Fibroblast of skin of back (primary cell): Measurements from ENCODE around the gene BLID. TPM values are rescaled to one million over a fixed set of nuclear protein-coding genes. Genes with fewer than 3 reads are reported as not detected.

Source experiments
- DNase-seq: peaks from one replicate; pipeline ENCODE4 v3.0.0-alpha.2; 2013
- polyA plus RNA-seq, 2 experiments: library from polyadenylated mRNA; unstranded; fragments of 120-200 nt; gene quantifications; one replicate each; pipeline ENCODE4 v1.2.1, GENCODE V29; 2013; ENCODE audit not compliant: insufficient read length in 2 of 2

Gene BLID
- polyA plus RNA-seq (2013, experiment 1 of 2; ENCODE audit: insufficient read length) = not detected
- not detected for polyA plus RNA-seq (2013, experiment 2 of 2; ENCODE audit: insufficient read length)

DNA sequence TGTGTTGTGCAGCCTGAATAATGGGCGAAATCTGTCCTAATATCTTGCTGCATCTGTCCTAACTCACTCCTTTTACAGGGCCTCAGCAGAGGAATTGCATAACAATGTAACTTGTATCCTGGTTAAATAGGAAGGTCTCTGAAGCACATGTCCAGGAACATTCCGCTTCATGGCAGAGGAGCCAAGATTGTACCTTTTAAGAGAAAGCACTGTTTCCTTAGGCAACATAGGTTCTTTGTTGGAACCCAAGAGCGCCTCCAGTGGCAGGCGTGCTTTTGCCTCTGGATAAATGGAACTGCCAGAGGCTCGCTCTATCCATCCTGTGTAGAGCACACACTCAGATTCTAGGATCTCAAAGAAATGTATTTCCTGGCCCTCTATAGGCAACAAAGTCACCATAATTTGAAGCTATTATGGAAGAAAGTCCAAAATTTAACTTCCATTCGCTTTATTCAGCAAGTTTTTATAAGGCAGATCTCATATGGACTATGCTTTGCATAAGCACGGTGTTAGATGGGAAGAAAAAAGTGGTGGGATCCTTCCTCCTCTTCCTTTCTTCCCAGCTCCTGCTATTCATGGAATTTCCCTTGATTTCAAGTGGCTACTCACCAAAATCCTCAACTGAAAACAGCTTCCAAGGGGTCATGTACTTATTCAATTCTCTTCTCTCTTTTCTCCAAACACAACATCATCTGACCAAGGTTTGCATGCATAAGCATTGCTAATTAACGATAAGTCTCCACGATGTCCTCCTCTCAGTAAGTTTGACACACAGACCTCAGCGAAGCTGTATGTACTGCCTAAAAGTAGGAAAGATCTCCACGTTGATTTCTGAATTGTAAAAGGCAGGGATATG, at the start of gene BLID:
Gene BLID (minus strand): TSS at position 692 of the 856 bp plus-strand sequence. CDS start 293 bp downstream, at position 399.
- peak; percentile 56 for DNase-seq

- peak; percentile 93 for DNase-seq
These were observed 47.2 kb upstream of the BLID start for GRCh38 chr11:122163053-122163819.

- DNase-seq = no peak
These were observed 46.1 kb upstream of the BLID start for GRCh38 chr11:122162095-122162494.

- DNase-seq = no peak
These were observed 45.0 kb upstream of the BLID start for GRCh38 chr11:122160841-122161590.

- DNase-seq = no peak
These were observed 43.8 kb upstream of the BLID start for GRCh38 chr11:122159861-122160260.

- peak; percentile 80 for DNase-seq
These were observed 43.2 kb upstream of the BLID start for GRCh38 chr11:122159173-122159721.

DNA sequence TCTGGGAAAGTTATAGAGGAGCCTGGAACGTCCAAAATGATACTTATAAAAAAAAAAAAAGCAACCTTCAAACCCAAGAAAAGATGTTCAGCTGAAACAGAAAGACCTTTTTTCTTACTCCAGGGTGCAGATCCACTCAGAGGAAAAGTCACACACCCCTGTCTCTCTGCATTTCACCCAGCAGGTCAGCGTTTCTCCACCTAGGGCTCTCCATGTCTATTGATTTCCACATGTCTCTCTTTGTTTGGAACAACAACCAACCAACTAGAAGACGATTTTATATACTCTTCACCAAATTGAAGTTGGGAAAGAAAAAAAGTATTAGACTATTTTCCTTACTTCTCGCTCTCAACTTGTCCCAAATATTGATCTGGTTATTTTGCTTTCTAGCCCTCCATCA, 42.2 kb upstream of the BLID start:
- DNase-seq = no peak

DNA sequence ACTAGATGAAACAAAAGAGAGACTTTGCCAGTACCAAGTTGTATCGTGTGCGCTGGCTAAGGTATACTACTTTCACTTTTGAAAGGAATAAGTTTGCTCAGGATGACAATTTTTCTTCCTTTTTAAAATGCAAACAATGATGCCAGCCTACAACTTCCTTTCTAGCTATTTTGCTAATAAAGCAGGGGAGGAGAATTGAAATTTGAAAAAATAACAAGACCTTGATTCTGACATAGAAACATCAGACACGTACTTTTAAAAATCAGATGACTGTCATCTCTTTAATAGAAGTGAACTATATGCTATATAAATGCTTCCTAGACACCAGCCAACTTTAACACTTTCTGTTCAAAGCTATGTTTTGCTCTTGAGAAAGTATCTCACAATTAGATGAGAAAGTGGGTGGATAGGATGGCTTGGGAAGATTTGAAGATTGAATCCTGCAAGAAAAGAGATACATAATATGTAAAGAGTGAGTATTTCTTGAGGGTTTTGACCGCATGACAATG, 41.7 kb upstream of the BLID start:
- DNase-seq = no peak

DNA sequence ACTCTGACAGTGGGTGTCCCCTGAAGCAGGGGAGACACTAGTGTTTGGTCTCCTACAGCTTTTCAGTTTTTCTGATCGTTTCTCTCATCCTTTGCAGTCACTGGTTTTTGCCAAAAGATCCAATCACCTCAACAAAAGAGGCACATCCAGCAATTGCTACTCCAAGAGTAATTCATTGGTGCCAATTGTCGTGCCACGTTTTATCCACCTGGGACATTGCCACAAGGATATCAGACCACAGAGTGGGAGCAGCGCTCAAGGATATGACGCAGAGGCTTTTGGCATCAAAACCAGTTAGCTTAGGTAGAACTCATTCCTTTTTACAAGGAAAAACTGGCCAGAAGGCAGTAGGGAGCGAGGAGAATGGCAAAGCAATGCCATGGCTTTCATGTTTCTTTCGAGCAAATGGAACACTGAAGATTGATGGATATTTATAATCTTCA, 40.9 kb upstream of the BLID start:
- no peak for DNase-seq

DNA sequence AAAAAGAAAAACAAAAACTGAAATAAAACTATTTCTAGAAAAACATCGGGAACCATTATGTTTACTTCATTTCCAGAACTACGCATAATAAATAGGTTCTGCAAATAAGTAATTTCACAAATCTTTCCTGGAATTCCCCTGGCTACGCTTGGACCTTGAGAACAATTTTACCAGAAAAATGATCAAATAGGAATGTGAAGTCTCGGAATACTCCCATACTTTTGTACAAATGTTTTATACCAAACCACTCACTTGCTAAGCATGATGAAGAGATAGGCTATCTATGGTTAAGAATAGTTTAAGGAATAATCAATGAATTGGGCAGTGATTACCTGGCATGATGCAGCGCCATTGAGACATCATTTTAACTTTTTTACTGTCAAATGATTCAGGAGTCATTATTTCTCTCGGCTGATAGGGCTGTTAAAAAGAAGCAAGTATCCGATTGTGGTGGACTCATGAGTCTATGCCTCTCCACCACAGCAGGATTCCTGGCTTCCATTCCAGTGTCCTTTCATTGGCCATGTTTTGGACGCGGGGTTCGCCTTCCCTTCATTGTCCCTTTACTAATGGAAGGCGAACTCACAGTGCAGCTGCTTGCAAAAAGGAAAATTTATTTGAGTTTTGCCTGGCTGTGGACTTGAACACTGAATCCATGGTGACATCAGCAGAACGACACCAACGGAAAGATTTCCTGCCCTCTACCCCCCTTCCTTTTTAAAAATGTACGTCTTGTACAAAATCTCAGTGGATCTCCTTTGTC, 39.9 kb upstream of the BLID start:
- DNase-seq = no peak

- DNase-seq = no peak
These were observed 39.0 kb upstream of the BLID start for GRCh38 chr11:122154994-122155393.

DNA sequence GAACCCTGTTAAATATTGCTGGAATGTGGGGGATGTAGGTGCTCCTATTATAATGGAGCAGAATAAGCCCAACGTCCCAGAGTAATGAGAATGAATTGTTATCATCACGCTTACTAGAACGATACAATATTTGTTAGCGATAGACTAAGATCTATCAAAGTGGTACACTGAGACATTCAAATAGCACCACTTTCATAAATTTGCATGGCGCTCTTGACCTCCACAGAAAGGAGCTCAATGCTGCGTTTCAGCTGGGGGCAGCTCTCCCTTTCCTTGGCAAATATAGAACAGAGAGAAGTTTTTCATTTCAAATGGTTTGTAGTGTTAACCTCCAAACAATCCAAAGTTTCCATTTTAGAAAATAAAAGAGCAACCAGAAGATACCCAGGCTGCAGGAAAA, 38.2 kb upstream of the BLID start:
- no peak for DNase-seq

DNA sequence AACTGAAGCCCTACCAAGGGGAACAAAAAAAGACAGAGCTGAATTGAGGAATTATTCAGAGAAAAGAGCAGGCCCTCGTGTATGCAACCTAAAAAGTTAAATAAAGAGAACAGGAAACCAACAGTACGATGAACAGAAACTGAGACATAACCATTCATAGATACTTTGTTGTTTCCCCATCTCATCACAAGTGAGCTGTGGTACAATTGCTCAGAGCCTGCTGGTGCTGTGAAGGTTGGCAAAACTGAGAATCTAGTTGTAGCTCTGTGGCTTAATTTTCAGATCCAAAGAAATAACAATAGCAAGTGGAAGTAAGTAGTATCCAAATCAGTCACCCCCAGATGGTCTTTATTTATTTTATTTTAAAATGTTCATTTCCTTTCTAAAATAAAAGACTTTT, 37.7 kb upstream of the BLID start:
- DNase-seq = no peak

- no peak for DNase-seq
These were observed 34.5 kb upstream of the BLID start for GRCh38 chr11:122150216-122151124.

- no peak for DNase-seq
These were observed 33.2 kb upstream of the BLID start for GRCh38 chr11:122149202-122149601.

DNA sequence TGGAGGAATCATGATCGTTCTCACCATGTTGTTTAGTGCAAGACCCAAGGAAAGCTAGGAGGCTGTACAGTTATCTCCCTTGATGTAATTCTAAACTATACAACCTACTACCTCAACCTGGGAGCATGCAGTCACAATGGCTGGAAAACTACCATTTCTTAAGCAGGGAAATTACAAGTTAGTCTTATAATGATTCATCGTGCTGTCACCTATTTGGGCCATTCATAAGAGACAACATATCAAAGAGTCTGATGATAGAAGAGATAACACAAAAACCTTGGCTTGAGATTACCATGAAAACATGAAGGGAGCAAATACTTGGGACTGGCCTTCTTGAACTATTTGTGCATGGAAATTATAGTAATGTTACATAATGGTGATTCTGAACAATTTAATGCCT, 30.5 kb upstream of the BLID start:
- peak; percentile 34 for DNase-seq

DNA sequence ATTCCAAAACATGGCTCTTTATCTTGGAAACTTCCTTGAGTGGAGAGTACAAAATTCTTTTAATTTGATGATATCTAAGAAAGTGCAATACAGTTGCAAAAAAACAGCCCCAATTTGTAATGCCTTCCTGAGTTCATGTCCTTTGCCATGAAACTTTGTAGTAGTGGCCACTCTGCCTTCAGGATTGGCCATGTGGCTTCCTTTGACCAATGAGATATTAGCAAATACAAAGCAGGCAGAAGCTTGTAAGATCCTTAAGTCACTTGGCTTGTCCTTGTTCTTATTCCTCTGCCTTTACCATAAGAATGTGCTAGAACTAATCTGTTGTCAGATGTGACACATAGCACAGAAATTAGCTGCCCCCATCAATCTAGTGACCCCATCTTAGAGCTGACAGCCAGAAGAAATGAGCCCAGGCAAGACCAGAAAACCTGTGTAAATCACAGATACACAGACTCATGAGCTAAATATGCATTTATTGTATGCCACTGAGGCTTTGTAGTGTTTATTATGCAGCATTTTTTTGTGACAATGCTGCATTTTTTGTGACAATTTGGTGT, 29.8 kb upstream of the BLID start:
- peak; percentile 52 for DNase-seq

- no peak for DNase-seq
These were observed 28.7 kb upstream of the BLID start for GRCh38 chr11:122144752-122145151.

- no peak for DNase-seq
These were observed 25.7 kb upstream of the BLID start for GRCh38 chr11:122141725-122142124.

GRCh38 chr11:122140500-122140899, 24.5 kb upstream of the BLID start:
- peak; percentile 97 for DNase-seq
